Measurements from ENCODE around the gene GNA12.

GRCh38 chr7:2794836-2795636 is 49.1 kb downstream of the GNA12 start:
- TF ChIP-seq CTCF (IDR thresholded peaks at IDR 0.05) (no peak), ZFX (IDR thresholded peaks at IDR 0.05; ENCODE audit: borderline replicate concordance) (no peak)

All from 22Rv1 (cell line).